Uterus (tissue), 2 donors: ENCODE results near the gene ADGRA3.

Experiments used
- CTCF ChIP-seq, 4 experiments: fragments of 200-600 bp in 2 of 4; fragments of 450-650 bp in 2 of 4; sonication (generic) in 2 of 4; IDR thresholded peaks; one replicate each; pipeline ENCODE4 v1.5.1; 2016 to 2019; ENCODE audit warnings: antibody characterized with exemption in 4 of 4, mild to moderate bottlenecking in 2 of 4, moderate library complexity in 1 of 4
- POLR2A ChIP-seq, 2 donors: fragments of 450-650 bp; IDR thresholded peaks; one replicate each; pipeline ENCODE4 v1.6.1; 2016; ENCODE audit warnings: antibody characterized with exemption in 2 of 2, mild to moderate bottlenecking in 1 of 2, moderate library complexity in 1 of 2

- TF ChIP-seq CTCF (IDR thresholded peaks at IDR 0.05) (no peak), POLR2A (IDR thresholded peaks at IDR 0.05) (no peak)
Measured at GRCh38 chr4:22345055-22345454, 170.8 kb downstream of the ADGRA3 start.
